ENCODE measurements around the gene HYAL3.
A peak's percentile ranks its signal among the peaks of the same experiment; 100 is the strongest.

HYAL3 gene

DNA sequence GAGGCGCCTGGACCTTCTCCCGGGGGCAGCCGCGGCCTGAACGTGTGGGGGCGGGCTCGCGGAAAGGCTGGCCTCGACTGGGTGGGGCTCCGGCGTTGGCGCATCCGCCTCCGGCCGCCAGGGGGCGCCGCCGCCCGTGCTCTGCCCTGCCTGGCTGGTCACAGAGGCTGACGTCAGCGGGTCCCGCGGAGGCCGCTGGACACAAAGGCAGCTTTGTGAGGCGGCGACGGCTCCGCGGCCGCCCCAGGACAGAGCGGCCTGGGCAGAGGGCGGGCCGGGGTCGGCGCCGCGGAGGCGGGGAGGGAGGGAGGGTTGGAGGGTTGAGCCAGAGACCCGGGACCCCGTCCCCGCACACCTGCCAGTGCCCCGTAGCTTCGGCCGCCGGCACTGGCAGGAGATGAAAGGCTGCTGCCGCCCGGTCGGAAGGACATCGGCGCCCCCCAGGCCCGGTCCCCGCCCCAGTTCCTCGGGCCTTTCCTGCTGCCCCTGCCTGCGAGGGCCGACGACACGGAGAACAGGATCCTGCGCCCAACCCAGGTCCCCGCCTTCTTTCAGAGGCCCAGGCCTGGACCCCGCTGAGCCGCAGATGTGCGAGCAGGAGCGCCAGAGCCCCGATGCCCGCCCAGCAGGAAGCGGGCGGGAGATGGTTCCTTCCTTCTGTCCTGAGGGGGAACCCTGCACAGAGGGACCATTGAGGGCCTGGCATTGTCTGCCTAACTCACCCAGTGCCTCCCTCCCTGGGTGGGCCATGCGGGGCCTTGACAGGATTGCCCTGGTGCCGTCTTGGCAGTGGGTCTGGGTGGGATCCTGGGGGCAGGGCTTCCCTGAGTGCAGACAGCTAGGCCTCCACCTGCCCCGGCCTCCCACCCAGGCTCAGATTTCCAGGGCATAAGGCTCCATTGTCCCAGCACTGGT lies 38.9 kb downstream of the HYAL3 start:
- Mint-ChIP-seq H3K9me3 (no peaks in the 10 kb centered on the region), H3K36me3 (ENCODE audit: low read depth) (peaks cover 23% of the 10 kb centered on the region), H3K4me3 (peak overlapping the region; percentile 25), H3K27ac (peak overlapping the region; percentile 72), H3K4me1 (ENCODE audit: low read depth) (peaks cover 5% of the 10 kb centered on the region), H3K27me3 (ENCODE audit: low read depth) (no peaks in the 10 kb centered on the region)

DNA sequence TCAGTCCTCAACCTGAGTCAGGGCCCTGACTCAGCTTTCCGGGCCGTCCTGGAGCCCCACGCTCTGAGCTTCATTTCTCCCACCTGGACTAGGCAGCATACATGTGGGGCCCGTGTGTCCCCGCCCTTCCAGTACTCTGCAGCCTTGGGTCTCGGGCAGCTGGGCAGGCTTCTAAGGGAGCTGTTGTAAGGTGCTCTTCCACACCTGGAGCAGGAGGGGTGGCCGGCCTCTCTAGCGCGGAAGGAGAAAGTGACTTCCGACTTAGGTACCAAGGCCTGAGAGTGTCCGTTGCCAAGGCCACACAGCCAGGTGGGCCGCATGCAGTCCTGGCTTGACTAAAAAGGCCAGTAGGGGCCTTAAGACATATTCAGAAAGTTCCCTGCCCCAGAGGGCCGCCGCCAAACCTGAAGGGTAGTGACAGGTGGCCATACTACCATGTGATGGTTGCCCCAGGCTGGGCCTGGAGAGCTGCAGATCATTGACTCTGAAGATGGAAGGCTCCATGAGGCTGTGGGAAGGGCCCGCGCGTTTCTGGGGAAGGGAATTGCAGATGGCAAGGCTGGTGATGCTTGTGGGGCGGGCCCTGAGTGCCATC lies 39.7 kb downstream of the HYAL3 start:
- Mint-ChIP-seq H3K9me3 (no peaks in the 10 kb centered on the region), H3K4me3 (peak overlapping the region; percentile 70), H3K4me1 (ENCODE audit: low read depth) (peaks cover 5% of the 10 kb centered on the region), H3K36me3 (ENCODE audit: low read depth) (peaks cover 23% of the 10 kb centered on the region), H3K27ac (peak overlapping the region; percentile 72), H3K27me3 (ENCODE audit: low read depth) (no peaks in the 10 kb centered on the region)

DNA sequence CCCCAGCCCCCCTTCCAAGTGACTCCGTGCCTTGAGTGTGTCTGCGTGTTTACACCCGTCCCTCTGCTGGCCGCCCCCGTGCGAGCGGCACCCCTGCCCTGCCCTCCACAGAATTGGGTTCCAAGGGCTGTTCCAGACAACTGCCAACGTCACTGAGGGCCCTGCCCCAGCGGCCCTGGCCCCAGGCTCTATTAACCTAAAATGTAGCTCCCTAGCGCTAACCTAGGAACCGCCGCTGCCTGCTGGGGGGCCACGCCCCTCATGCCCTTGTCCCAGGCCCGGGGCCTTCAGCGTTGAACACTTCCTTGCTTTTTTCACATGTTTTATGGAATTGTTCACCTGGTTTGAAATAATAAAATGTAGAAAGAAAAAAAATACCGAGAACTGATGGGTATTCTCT lies 40.2 kb downstream of the HYAL3 start:
- H3K27ac Mint-ChIP-seq = no peak overlapping the region
- no peaks in the 10 kb centered on the region for H3K27me3 Mint-ChIP-seq (ENCODE audit: low read depth)
- H3K36me3 Mint-ChIP-seq (ENCODE audit: low read depth) = peaks cover 23% of the 10 kb centered on the region
- H3K4me3 Mint-ChIP-seq = no peak overlapping the region
- H3K9me3 Mint-ChIP-seq = no peaks in the 10 kb centered on the region
- H3K4me1 Mint-ChIP-seq (ENCODE audit: low read depth) = peaks cover 5% of the 10 kb centered on the region

DNA sequence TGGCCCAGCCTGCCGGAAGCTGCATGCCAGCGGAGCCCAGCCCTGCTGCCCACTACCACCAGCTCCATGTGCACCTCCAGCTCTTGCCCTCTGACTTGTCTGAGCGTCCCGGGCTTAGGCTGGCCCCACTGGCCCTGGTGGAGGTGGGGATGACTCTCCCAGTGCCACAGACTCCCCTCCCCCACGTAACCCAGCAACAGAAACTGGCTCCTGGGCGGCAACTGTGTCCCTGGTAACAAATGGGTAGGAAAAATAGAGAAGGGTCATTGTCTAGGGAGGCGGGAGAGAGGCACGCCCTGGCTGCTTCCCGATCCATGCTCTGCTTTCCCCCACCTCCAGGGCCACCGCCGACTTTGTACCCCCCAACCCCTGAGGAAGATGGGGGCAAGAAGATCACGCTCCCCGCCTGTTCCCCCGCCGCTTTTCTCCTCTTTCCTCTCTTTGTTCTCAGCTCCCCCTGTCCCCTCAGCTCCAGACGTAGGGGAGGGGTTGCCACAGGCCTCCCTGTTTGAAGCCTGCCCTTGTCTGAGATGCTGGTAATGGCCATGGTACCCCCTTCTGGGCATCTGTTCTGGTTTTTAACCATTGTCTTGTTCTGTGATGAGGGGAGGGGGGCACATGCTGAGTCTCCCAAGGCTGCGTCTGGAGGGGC lies 41.0 kb downstream of the HYAL3 start:
- H3K9me3 Mint-ChIP-seq = no peaks in the 10 kb centered on the region
- H3K27me3 Mint-ChIP-seq (ENCODE audit: low read depth) = no peaks in the 10 kb centered on the region
- H3K36me3 Mint-ChIP-seq (ENCODE audit: low read depth) = peaks cover 30% of the 10 kb centered on the region
- H3K27ac Mint-ChIP-seq = peak overlapping the region; percentile 24
- H3K4me3 Mint-ChIP-seq = no peak overlapping the region
- H3K4me1 Mint-ChIP-seq (ENCODE audit: low read depth) = peaks cover 8% of the 10 kb centered on the region

DNA sequence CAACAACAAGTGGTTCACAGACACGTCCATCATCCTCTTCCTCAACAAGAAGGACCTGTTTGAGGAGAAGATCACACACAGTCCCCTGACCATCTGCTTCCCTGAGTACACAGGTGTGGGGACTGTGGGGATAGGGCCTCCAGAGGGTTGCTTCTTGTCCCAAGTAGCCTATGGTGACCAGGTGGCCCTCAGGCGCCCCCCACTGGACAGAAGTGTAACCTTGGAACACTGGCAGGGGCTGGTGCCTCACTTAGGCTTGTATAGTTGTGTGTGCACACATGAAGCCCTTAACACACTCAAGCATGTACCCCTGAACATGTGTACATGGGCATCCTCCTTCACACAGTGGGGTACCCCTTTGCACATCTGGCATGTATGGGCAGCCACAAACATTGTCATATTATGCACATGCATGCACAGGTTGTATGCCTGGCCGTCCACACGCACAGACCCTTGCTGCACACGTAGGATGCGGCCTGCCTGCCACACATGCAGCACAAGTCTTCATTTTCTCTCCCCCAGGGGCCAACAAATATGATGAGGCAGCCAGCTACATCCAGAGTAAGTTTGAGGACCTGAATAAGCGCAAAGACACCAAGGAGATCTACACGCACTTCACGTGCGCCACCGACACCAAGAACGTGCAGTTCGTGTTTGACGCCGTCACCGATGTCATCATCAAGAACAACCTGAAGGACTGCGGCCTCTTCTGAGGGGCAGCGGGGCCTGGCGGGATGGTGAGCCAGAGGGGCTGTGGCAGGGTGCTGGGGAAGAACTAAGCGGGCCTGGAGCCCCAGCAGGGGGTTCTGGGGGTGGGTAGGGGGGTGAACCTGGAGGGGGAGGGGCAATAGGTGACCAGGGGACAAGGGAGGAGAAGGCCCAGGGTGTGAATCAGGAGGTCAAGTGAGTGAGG lies 42.0 kb downstream of the HYAL3 start:
- Mint-ChIP-seq H3K36me3 (ENCODE audit: low read depth) (peaks cover 30% of the 10 kb centered on the region), H3K27ac (no peak overlapping the region), H3K9me3 (no peaks in the 10 kb centered on the region)

DNA sequence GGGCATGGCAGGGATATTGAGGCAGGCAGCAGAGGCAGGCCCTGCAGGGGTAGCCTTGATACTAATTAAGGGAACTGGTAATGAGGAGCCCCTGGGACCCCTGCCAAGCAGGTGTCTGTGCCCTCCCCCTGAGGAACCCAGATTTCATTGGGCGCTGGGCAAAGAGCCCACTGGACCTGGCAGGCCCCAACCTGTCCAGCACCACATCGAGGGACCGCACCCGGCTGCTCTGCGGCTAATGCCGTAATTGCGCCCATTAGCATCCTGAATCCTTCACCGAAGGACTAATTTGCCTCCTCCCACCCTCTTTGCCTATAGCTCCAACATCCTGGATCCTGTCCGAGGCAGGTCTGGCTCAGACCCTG lies 44.0 kb downstream of the HYAL3 start:
- H3K9me3 Mint-ChIP-seq = no peaks in the 10 kb centered on the region
- no peak overlapping the region for H3K27ac Mint-ChIP-seq
- H3K36me3 Mint-ChIP-seq (ENCODE audit: low read depth) = peaks cover 36% of the 10 kb centered on the region
- H3K4me1 Mint-ChIP-seq (ENCODE audit: low read depth) = peaks cover 9% of the 10 kb centered on the region
- H3K4me3 Mint-ChIP-seq = no peak overlapping the region
- H3K27me3 Mint-ChIP-seq (ENCODE audit: low read depth) = no peaks in the 10 kb centered on the region

More for the DNA sequence above, 42.0 kb downstream of the HYAL3 start:
- H3K4me3 Mint-ChIP-seq = no peak overlapping the region
- H3K27me3 Mint-ChIP-seq (ENCODE audit: low read depth) = no peaks in the 10 kb centered on the region
- H3K4me1 Mint-ChIP-seq (ENCODE audit: low read depth) = peaks cover 8% of the 10 kb centered on the region

DNA sequence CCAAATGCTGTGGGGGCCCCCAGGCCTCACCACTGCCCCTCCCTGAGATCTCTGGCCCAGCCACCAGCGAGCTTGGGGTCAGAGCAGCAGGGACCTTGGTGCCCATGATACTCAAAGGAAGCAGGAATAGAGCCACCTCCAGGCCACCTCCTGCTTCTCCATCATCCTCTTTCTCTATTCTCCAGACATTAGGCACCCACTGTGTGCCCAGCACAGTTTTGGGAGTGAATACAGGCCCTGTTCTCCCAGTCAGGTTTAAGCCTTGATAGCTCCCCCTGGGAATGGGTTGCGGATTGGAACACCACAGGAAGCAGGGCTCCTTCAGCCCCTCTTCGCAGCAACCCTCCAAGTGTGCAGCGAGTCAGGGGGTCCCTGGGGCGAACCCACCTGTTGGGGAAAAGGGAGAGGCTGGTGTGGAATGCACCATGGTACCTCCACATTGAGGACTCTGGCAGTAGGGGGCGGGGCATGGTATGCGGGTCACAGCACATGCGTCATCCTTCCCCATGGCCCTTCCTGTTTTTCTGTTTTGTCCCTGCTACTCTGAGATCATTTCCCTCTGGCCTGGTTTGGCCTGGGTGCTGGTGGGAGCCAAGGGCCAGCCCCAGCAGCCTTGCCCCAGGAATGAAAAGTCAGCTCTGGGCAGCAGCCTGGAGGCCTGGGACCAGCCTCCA lies 44.5 kb downstream of the HYAL3 start:
- H3K9me3 Mint-ChIP-seq = no peaks in the 10 kb centered on the region
- no peak overlapping the region for H3K27ac Mint-ChIP-seq
- H3K36me3 Mint-ChIP-seq (ENCODE audit: low read depth) = peaks cover 37% of the 10 kb centered on the region

DNA sequence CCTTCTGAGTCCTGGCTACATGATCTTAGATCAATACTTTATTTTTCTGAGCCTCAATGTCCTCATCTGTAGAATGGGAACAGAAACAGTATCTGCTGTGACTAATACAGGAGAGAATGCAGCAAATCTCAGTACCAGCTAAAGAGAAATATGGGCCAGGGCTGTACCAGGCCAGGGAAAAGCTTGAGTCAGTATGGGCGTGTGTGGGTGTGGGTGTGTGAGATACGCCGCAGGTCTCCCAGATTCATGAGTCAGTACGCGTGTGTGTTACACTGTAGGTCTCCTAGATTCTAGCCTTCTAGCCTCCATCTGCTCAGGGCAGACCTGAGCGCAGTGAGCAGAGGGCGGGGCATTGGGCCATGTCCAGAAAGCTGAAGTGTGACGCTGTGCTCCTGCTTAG lies 48.0 kb downstream of the HYAL3 start:
- no peak overlapping the region for H3K4me3 Mint-ChIP-seq
- no peaks in the 10 kb centered on the region for H3K27me3 Mint-ChIP-seq (ENCODE audit: low read depth)
- H3K9me3 Mint-ChIP-seq = no peaks in the 10 kb centered on the region
- H3K36me3 Mint-ChIP-seq (ENCODE audit: low read depth) = peaks cover 25% of the 10 kb centered on the region
- no peak overlapping the region for H3K27ac Mint-ChIP-seq
- peaks cover 20% of the 10 kb centered on the region for H3K4me1 Mint-ChIP-seq (ENCODE audit: low read depth)

More for the DNA sequence above, 44.5 kb downstream of the HYAL3 start:
- no peaks in the 10 kb centered on the region for H3K27me3 Mint-ChIP-seq (ENCODE audit: low read depth)
- H3K4me3 Mint-ChIP-seq = no peak overlapping the region
- peaks cover 9% of the 10 kb centered on the region for H3K4me1 Mint-ChIP-seq (ENCODE audit: low read depth)

DNA sequence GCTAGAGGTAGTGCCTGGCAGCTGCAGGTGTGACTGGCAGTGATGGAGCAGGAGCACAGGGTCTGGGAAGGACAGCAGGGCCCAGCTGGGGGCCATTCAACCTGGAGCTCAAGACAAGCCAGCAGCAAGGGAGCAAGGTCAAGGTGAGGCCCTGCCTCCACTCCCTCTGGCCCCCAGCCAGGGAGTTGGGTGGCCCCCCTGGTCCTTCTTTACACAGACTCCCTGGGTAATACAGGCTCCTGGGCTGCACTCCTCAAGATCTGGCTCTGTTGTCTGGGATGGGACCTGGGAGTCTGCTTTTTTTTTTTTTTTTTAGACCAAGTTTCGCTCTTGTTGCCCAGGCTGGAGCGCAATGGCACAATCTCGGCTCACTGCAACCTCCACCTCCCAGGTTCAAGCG lies 48.7 kb downstream of the HYAL3 start:
- Mint-ChIP-seq H3K4me3 (no peak overlapping the region), H3K9me3 (no peaks in the 10 kb centered on the region), H3K27me3 (ENCODE audit: low read depth) (no peaks in the 10 kb centered on the region), H3K4me1 (ENCODE audit: low read depth) (peaks cover 24% of the 10 kb centered on the region), H3K36me3 (ENCODE audit: low read depth) (peaks cover 23% of the 10 kb centered on the region), H3K27ac (no peak overlapping the region)

DNA sequence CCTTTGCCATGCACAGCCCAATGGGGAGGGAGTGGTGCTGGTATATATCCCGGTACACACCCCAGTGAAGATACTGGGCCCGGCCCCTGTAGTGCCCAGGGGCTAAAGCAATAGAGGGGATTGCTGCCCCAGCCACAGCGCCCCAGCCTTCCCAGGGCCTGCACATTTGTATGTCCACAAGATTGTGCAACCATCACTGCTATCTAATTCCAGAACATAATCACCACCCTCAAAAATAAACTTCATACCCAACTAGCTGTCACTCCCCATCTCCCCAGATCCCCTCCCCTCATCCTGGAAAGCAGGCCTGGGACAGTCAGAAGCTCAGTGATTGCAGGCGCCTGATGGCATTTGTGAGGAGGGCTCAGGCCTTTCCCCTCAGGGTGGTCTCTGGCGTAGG lies 49.7 kb downstream of the HYAL3 start:
- no peak overlapping the region for H3K4me3 Mint-ChIP-seq
- H3K27ac Mint-ChIP-seq = no peak overlapping the region
- H3K27me3 Mint-ChIP-seq (ENCODE audit: low read depth) = no peaks in the 10 kb centered on the region
- H3K9me3 Mint-ChIP-seq = no peaks in the 10 kb centered on the region
- peaks cover 23% of the 10 kb centered on the region for H3K36me3 Mint-ChIP-seq (ENCODE audit: low read depth)
- peaks cover 32% of the 10 kb centered on the region for H3K4me1 Mint-ChIP-seq (ENCODE audit: low read depth)

DNA sequence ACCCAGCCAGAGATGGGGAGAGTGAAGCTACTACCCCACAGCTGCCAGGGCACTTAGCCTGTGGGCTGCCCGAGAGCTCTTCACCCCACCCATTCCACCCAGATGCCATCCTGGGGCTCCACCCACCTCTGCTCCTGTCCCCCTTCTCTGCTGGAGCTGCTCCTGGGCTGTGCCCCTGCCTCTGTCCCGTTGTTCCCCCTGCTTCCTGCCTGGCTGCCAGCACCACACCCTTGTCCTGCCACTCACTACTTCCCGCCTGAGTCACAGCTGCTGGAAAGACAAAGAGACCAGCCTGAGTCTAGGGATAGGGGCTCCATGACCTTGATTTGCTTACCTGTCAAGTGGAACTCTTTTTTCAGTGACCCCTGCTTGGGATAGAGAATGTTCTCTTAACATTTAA lies 50.8 kb downstream of the HYAL3 start:
- H3K27me3 Mint-ChIP-seq (ENCODE audit: low read depth) = no peaks in the 10 kb centered on the region
- H3K4me1 Mint-ChIP-seq (ENCODE audit: low read depth) = peaks cover 38% of the 10 kb centered on the region
- peak overlapping the region; percentile 83 for H3K27ac Mint-ChIP-seq
- H3K9me3 Mint-ChIP-seq = no peaks in the 10 kb centered on the region
- no peak overlapping the region for H3K4me3 Mint-ChIP-seq
- H3K36me3 Mint-ChIP-seq (ENCODE audit: low read depth) = peaks cover 22% of the 10 kb centered on the region

DNA sequence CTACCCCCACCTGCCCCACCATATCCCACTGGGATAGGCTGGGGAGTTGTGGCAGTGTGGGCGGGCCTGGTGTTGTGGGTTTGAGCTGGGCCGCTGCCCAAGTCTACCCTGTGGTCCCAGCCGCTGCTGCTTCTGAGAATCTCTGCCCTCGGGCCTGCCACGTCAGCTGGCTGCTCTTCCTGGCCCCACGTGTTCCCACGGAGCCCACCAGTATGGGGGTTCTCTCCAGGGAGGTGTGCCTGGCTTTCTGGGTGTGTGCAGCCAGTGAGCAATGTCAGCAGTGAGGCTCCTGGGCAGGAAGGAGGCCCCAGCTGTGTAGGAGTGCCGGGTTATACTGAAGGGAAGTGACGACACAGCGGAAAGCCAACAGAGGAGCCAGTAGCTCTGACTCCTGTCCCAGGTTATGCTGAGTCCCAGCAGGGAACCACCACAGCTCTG lies 52.7 kb downstream of the HYAL3 start:
- Mint-ChIP-seq H3K36me3 (ENCODE audit: low read depth) (peaks cover 23% of the 10 kb centered on the region), H3K4me1 (ENCODE audit: low read depth) (peaks cover 48% of the 10 kb centered on the region), H3K27ac (peak overlapping the region; percentile 91), H3K9me3 (no peaks in the 10 kb centered on the region), H3K4me3 (peak overlapping the region; percentile 77), H3K27me3 (ENCODE audit: low read depth) (no peaks in the 10 kb centered on the region)

DNA sequence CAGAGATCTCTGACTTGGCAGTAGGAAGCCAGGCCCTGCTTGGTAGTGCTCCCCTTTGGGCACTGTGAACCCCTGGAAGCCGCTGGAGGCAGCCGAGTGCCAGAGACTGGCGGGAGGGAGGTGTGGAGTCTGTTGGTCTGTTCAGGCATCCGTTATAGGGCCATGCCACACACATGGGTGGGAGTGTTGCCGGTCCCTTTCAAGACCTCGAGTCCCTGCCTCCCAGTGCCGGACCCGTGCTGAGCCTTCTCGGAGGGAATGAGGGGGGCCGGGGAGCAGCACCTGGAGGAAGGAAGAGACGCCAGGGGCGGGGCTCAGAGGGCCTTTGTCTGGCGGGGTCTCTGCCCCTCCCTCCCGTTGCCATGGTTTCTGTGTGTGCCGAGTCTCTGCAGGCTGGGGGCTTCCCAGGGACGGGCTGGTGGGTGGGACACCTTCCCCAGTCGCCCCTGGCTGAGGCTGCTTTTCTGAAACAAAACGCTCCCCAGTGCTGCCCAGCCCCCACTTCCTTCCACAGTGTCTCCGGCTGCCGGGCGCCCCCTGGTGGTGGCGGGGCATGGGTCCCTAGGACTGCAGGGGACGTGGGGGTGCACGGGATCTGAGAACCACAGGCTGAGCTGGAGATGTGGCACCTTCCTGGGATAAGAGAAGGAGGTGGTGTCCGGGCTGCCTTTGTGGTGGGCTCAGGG lies 53.2 kb downstream of the HYAL3 start:
- H3K27me3 Mint-ChIP-seq (ENCODE audit: low read depth) = no peaks in the 10 kb centered on the region

More for the DNA sequence above, 53.2 kb downstream of the HYAL3 start:
- H3K4me3 Mint-ChIP-seq = peak overlapping the region; percentile 77
- peak overlapping the region; percentile 91 for H3K27ac Mint-ChIP-seq
- H3K36me3 Mint-ChIP-seq (ENCODE audit: low read depth) = peaks cover 21% of the 10 kb centered on the region
- no peaks in the 10 kb centered on the region for H3K9me3 Mint-ChIP-seq
- H3K4me1 Mint-ChIP-seq (ENCODE audit: low read depth) = peaks cover 53% of the 10 kb centered on the region

Measured in T-helper 1 cell treated with Interleukin-12 subunit alpha and Interleukin-12 subunit beta and Interleukin-4 antibody, amounts not matched to agents 30 μg/mL and 1 μg/mL, for 36 hours (primary cell).